Stimulated activated CD8-positive, alpha-beta memory T cell treated with anti-CD3 and anti-CD28 coated beads, Interleukin-2, amount 100 ng/mL, for 1 hour (primary cell): Measurements from ENCODE around the gene IGSF1.

Source experiments
- DNase-seq, 2 donors: peaks; one replicate each; pipeline ENCODE4 v3.0.0-alpha.2; 2020; ENCODE audit warnings: low read depth in 2 of 2

Gene IGSF1, protein sequence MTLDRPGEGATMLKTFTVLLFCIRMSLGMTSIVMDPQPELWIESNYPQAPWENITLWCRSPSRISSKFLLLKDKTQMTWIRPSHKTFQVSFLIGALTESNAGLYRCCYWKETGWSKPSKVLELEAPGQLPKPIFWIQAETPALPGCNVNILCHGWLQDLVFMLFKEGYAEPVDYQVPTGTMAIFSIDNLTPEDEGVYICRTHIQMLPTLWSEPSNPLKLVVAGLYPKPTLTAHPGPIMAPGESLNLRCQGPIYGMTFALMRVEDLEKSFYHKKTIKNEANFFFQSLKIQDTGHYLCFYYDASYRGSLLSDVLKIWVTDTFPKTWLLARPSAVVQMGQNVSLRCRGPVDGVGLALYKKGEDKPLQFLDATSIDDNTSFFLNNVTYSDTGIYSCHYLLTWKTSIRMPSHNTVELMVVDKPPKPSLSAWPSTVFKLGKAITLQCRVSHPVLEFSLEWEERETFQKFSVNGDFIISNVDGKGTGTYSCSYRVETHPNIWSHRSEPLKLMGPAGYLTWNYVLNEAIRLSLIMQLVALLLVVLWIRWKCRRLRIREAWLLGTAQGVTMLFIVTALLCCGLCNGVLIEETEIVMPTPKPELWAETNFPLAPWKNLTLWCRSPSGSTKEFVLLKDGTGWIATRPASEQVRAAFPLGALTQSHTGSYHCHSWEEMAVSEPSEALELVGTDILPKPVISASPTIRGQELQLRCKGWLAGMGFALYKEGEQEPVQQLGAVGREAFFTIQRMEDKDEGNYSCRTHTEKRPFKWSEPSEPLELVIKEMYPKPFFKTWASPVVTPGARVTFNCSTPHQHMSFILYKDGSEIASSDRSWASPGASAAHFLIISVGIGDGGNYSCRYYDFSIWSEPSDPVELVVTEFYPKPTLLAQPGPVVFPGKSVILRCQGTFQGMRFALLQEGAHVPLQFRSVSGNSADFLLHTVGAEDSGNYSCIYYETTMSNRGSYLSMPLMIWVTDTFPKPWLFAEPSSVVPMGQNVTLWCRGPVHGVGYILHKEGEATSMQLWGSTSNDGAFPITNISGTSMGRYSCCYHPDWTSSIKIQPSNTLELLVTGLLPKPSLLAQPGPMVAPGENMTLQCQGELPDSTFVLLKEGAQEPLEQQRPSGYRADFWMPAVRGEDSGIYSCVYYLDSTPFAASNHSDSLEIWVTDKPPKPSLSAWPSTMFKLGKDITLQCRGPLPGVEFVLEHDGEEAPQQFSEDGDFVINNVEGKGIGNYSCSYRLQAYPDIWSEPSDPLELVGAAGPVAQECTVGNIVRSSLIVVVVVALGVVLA (N-terminal part only)

DNA sequence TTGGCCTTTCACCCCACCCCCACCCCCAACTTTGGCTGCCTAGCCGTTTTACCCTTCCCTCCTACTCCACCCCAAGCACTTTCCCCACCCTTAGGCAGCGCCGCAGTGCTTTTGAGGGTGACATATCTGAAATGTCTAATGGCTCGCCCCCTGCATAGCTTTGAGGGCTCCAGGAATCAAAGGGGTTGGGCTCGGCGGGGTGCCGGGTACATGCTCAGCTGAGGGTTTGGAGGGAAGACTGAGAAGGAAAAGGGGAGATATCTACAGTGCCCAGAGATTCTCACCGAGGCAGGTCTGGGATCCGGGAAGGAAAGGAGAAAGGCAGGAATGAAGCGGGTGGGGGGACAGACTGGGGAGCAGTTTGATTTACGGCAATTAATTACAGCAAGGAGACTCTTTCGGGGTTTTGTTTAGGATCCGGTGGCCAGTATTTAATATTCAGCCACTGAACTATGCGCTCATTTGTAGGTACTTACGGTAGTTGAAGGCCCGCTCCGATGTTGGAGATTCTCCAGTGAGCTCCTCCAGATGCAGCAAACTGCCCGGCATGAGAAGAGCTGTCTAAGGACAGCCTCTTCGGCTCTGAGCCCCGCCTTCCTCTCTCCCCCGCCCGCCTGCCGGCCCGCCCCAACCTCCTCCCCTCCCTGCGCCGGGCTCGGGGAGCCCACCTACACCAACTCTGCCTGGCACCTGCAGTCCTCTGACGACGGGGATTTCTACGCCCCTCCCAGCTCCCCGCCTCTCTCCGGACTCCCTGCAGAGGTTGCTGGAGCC, at the start of gene IGSF1:
Gene IGSF1 (minus strand): TSS at position 569 of the 774 bp plus-strand sequence. CDS start 2,632 bp downstream, outside the sequence.
- no peak for DNase-seq

DNA sequence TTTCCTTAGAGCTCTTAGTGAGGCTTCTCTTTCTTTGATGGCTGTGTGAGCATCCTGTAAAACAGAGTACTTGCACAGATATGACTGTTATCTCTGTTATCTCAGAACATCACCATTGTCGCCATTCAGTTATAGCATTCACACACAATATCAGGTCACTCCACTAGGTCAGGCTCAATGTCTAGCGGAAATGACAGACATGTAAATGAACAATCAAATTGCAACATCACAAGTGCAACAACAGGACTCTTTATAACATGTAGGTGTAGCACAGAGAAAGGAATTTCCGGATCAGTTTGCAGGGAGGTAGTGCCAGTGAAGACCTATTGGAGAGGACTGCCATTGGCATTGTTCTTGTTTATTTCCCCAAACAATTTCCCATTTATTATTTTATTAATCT, 43.2 kb upstream of the IGSF1 start:
- DNase-seq = no peak

DNA sequence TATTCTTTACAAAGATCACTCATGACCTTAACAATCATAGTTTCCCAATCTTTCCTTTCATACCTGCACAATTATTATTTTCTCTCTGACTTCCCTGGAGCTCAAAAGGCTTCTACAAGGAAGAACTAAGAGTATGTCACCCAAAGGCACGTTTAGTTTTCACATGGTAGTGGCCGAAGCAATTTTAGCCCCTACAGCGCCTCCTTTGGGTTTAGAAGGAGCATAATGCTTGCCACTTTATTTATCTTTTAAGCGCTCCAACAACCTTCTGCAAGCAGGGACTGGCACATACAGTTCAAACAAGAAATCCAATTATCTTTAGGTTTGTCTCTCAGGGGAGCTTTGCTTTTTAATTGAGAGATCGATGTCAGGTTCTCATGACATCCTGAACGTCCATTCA, 42.0 kb upstream of the IGSF1 start:
- no peak for DNase-seq

DNA sequence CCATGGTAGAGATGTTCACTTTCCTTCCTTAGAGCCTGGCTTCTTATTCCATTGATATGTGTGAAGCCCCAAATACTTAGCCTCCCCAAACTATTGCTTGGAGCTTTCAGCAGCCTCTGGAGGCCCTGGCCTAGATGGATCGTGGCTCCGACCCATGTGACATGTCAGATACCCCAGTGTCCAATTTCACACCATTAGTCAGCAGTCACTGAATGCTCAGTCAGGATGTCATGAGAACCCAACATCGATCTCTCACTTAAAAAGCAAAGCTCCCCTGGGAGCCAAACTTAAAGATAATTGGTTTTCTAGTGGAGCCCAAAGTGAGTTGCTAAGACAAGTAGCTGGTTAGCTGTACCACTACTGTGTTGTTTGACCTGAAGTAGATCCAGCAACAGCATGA, 41.6 kb upstream of the IGSF1 start:
- no peak for DNase-seq

DNA sequence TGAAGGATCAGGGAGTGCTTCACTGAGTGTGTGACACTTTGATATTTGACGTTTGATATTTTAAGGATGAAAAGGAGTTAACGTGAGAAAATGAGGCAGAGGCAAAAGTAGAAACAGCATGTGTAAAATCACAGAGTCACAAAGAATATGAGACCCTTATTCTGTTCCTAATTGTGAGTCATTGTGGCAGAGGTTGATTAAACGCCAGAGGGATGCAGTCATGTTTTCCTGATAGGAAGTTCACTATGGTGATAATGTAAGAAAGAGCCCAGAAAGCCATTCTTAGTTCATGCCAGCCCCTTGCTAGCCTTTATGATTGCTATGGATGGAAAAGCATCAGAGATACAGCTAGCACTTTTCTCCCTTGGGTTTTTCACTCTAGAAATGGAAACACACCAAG, 33.5 kb upstream of the IGSF1 start:
- no peak for DNase-seq

DNA sequence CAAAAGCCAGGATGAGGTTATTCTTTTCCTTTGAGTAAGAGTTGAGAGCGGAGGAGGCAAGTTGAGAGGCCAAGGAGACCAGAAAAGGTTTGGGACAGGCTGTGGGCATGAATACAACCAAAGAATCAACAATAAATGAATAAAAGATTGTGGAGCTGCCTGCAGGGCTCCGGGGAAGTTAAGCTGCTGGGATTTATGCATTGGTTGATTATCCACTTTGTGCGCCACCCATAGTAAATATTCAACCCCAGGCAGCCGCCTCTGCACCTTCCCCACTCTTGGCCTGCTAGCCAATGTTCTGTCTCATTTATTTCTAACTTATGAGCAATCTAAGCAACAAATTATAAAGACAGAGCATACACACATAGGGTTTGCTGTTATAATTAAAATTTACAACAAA, 28.2 kb upstream of the IGSF1 start:
- DNase-seq = no peak

DNA sequence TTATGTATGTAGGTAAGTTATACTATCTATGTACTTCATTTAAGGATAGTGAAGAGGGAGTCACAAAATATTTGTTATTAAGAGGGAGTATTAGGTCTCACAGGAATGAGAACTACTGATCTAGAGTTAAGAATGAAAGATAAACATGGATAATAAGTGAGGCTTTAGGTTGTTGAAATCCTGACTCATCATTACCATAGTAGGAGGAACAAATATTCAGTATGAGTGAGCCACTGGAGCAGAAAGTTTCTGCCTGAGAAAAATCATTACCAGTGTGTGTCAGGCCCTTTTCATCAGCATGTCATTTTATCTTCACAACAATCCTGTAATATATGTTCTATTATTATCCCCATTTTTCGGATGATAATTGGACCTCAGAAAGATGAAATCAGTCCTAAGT, 27.2 kb upstream of the IGSF1 start:
- DNase-seq = no peak

DNA sequence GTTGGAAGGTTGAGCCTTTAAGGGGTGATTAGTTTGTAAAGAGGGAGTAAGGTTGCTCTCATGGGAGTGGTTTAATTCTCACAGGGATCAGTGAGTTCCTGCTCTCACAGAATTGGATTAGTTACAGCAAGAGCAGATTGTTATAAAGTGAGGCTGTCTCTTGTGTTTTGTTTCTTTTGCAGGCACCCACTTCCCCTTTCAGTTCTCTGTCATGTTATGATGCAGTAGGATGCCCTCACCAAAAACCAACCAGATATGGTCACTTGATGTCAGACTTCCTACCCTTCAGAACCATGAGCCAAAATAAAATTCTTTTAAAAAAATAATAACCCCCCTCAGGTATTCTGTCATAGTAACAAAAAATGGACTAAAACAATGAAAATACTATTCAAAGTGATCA, 19.9 kb upstream of the IGSF1 start:
- DNase-seq = no peak

DNA sequence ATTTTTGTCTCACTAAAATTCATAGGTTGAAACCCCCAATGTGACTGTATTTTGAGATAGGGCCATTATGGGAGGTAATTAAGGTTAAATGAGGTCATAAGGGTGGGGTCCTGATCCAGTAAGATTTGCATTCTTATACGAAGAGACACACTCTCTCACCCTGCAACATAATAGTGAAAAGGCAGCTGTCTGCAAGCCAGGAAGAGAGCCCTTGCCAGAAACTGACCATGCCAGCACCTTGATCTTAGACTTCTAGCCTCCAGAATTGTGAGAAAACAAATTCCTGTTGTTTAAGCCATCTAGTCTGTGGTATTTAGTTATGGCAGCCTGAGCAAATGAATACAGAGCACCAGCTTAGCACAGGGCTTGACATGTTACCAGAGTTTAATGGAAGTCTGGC, 17.5 kb upstream of the IGSF1 start:
- DNase-seq = no peak

DNA sequence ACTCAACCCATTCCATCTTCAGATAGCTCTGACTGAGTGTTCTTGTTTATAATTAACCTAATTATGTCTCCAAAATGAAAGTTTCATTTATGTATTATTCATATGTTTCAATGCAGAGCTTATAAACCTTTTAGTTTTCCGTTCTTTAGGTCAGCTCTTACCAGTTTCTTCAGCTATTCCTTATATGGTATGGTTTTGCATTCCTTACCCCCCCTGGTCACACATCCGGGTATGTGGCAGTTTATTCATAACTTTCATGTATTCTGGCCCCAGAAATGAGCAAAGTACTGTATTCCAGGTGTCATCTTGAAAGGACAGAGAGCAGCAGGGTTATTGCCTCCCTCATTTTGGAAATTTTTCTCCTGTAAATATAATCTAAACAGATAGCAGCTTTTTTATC, 16.8 kb upstream of the IGSF1 start:
- DNase-seq = no peak

DNA sequence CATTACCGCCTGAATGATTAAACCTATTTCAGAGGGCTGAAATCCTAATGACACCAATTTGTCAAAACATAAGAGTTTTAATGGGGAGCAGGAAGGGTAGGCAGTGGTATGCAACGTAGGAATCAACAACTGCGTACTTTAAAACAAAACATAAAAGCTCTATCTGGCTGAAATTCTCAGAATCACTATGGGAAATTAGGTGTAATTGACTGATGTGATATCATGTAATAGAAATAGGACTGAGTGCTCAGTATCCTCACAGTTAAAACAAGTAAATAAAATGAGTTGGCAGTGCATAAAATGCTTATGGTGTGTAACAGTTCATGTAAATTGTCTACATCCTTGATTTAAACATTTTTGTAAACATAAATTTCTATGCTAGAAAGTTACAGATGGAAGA, 13.6 kb upstream of the IGSF1 start:
- DNase-seq = no peak

DNA sequence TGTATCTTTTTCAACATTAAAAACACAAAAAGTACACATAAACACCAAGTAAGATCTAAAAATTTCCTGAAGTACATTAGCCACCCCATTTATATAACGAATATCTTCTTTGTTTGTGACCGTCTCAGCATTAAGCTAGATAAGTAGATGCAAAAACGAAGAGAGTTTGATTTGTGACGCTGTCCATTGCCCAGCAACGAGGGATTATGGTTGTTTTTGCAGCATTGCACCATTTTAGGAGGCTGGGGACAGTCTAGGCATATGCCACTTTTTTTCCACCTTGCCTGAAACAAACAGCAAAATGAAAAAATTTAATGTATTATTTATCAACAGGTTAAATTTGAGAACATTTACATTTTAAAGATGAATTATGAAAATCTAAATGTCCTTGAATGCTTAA, 12.0 kb upstream of the IGSF1 start:
- no peak for DNase-seq

DNA sequence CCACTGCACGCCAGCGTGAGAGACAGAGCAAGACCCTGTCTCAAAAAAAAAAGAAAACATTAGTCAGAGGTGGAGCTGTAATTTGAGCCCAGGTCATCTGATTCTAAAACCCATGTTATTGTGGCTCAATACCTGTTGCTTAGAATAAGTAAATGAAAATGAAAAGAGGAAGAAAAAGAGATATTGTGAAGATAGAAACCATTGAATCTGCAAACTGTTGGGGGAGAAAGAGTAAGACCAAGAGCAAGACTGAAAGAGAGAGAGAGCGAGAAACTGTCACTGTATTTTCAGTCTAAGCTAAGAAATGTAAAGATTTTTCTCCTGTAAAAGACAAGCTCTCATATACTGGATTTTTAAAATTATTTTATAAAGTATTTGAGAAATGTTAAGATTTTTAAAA, 9.7 kb upstream of the IGSF1 start:
- no peak for DNase-seq

DNA sequence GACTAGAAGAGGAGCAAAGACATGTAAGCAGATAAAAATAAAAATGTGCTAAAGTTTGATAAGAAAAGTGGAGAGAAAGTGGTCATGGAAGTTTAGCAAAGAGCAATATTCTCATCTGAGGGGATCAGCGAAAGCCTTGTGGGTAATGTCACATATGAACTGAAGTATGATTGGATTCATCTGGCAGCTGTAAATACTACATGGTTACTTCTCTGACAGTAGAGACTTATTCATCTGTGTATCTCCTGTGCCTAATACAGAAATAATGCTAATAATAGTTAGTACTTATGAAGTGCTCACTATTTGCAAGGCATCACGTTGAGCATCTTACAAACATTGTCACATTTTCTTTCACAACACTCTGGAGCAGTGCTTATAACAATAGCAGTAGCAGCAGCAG, 8.9 kb upstream of the IGSF1 start:
- no peak for DNase-seq

DNA sequence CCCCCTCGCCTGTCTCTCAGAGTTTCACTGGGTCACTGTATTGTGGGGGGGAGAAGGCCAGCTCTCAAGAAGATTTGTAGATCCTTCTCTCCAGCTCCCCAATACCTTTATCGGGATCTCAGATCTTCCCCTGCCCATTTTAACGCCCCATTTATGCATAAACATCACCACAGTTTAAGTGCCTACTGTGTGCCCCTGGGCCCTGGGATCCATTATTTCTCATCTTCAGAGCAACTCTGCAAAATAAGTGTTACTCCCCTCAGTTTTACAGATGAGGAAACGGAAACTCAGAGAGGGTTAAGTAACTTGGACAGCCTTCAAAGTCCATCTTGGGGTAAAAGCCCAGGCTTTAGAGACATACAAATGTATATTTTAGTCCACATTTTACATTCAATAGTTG, 421 bp upstream of the IGSF1 start:
- DNase-seq = no peak

DNA sequence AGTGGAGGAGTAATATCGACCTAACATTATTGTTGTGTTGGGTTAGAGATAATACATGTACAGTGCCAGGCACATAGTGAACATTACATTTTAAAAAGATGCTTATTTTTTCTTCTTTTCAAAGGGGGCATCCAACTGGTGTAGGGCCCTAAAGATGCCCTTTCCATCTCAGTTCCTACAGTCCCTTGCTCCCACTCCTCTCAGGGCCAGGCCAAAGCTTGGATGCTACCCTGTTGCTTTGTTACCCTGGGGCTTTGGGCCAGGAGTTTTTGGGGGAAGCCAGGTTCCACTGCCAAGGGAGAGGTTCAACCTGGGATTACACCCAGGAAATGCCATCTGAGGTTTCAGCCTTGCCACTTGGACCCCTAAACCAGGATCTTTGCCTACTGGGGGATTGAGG, 918 bp downstream of the IGSF1 start:
- no peak for DNase-seq

DNA sequence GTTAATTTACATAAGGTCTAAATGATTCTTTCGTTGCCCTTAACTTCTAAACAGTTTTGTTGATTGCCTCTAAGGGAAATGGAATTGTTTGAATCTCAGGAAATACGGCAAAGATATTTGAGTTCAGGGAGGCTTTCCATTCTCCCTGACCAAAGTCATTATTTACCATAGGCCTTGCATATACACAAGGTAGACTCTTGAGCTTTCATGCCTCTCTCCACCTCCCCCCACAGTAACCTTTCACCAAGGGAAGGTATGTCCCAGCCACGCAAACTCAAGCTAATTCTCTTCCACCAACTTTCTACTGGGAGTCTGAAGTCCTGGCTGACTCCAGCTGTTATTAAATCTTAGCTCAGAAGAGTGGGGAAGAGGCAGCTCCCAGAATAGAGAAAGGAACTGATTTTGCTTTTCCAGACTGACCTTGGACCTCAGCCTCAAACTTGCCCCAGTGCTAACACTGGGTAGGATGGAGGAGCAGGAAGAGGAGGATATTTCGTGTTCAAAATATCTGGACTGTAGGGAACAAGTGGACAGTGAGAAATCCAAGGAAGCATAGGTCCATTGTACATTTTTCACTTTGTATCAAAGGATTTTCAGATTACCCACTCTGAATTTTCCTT, 1.4 kb downstream of the IGSF1 start:
- DNase-seq = no peak

DNA sequence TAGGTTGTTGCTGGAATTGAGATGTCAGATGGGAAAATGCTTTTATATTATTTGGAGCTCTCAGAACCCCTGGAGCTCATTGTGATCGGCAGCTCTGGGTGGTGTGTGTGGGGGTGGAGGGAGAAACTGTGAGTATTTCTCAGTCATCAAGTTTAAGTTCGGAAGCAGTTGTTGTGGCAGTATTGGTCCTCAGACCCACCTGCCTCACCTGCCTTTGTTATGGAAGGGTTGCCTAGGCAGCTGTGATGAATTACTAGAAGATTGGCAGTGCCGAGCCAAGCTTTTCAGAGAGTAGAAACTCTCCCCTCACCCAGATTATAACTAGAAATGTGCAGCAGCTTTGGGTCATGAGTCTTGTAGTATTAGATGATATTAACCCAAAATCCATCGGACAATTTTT, 9.5 kb downstream of the IGSF1 start:
- DNase-seq = no peak

DNA sequence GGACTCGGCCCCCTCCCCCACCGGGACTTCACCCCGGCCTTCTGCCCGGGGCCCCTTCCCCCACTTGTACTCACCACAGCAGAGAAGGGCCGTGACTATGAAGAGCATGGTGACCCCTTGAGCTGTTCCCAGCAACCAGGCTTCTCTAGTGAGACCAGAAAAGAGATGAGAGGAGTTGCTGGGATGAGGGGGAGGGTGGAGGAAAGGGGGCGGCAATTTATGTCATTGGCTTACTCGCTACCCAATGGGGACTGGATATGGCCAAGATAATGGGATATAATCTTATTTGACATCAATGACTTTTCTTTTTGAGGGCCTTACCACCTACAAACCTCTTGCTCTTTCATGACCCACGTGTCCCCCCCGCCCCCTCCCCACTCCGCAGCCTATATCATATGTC, 9.9 kb downstream of the IGSF1 start:
- DNase-seq = no peak

DNA sequence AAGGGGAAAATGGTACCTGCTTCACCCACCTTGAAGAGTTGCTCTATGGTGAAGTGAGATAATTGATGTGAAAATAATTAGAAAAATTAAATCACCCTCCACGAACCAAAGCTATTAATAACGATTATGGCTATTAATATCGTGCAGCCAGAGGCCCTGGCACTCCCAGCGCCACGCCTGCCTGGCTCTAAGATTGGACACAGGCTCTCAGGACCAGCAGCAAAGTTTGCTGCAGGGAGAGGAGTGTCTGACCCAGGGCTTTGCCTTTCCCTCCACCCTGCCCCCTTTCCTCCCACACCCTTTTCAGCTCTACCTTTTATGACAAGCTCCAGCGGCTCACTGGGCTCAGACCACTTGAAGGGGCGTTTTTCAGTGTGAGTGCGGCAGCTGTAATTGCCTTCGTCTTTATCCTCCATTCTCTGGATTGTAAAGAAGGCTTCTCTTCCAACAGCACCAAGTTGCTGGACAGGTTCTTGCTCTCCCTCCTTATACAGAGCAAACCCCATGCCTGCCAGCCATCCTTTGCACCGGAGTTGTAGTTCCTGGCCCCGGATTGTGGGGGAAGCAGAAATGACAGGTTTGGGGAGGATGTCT, 11.5 kb downstream of the IGSF1 start:
- no peak for DNase-seq

DNA sequence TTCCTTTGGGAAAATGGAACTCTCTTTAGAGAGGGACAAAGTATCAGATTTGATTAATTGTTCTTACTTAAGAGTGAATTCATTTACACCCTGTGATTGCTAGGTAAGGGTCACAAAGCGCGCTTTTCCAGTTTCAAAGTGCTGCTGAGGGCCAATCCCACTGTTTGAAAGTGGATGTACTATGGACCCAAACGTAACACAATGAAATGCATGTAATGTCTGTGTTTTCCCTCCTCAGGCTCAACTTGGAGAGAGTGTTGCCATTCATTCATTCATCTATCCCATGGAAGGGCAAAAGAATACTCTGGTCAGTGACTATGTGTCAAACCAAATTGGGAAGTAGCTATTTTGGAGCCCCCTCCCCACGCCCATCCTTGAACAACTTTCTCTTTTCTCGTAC, 16.1 kb downstream of the IGSF1 start:
- DNase-seq = no peak
